ENCODE results near the gene CAB39. TPM values are rescaled to one million over a fixed set of nuclear protein-coding genes. Genes with fewer than 3 reads are reported as not detected.

CAB39 gene
- total RNA-seq, 4 donors from 2014 or later: 70.8 to 97.6 (median 87.4) TPM

GRCh38 chr2:230842473-230842872, 129.8 kb downstream of the CAB39 start:
- Histone ChIP-seq H3K27ac (no peak overlapping the region), H3K9me3 (no peaks in the 10 kb centered on the region), H3K36me3 (no peaks in the 10 kb centered on the region), H3K4me3 (replicated peaks in 1 of 3) (no peak overlapping the region), H3K4me1 (no peaks in the 10 kb centered on the region), H3K27me3 (no peaks in the 10 kb centered on the region)
- DNase-seq: no peak
- no peak for TF ChIP-seq CTCF (IDR thresholded peaks at IDR 0.05)
- TF ChIP-seq POLR2A (IDR thresholded peaks at IDR 0.05): no peak
- intact Hi-C loops (cut with DNase I): no loop called here
- 64 to 65% methylated on average over 6 of the region's 6 CpGs for WGBS, 2 donors

- no peak for DNase-seq
- Histone ChIP-seq H3K27ac (no peak overlapping the region), H3K9me3 (no peaks in the 10 kb centered on the region), H3K36me3 (no peaks in the 10 kb centered on the region), H3K4me1 (peaks cover 2 to 4% of the 10 kb centered on the region in 2 donors), H3K4me3 (replicated peaks in 1 of 3) (no peak overlapping the region), H3K27me3 (no peaks in the 10 kb centered on the region)
- TF ChIP-seq POLR2A (IDR thresholded peaks at IDR 0.05): no peak
- TF ChIP-seq CTCF (IDR thresholded peaks at IDR 0.05): no peak
- intact Hi-C loops (cut with DNase I): no loop called here
- WGBS, 2 donors: 86% methylated on average over 4 of the region's 4 CpGs
Observed at GRCh38 chr2:230843132-230843531, 130.5 kb downstream of the CAB39 start.

- Histone ChIP-seq H3K4me3 (replicated peaks in 1 of 3) (no peak overlapping the region), H3K27me3 (no peaks in the 10 kb centered on the region), H3K4me1 (peaks cover 4% of the 10 kb centered on the region in 2 donors), H3K27ac (no peak overlapping the region), H3K36me3 (no peaks in the 10 kb centered on the region), H3K9me3 (no peaks in the 10 kb centered on the region)
- intact Hi-C loops (cut with DNase I): no loop called here
- WGBS, 2 donors: 99% methylated on average over 6 of the region's 6 CpGs
- TF ChIP-seq CTCF (IDR thresholded peaks at IDR 0.05) (no peak), POLR2A (IDR thresholded peaks at IDR 0.05) (no peak)
- DNase-seq: no peak
Observed at GRCh38 chr2:230846360-230846759, 133.7 kb downstream of the CAB39 start.

GRCh38 chr2:230847883-230848388, 135.3 kb downstream of the CAB39 start:
- intact Hi-C loops (cut with DNase I): loop anchor here (2.0 kb wide), 1 partner anchor 139 kb away; no protein-coding TSS in a partner anchor
- Histone ChIP-seq H3K4me1 (peaks cover 4% of the 10 kb centered on the region in 2 donors), H3K27me3 (no peaks in the 10 kb centered on the region), H3K9me3 (no peaks in the 10 kb centered on the region), H3K27ac (no peak overlapping the region), H3K4me3 (replicated peaks in 1 of 3) (no peak overlapping the region), H3K36me3 (no peaks in the 10 kb centered on the region)
- WGBS, 2 donors: 11% methylated on average over 20 to 26 of the region's 32 CpGs
- DNase-seq: peak; percentile 83 to 86
- TF ChIP-seq CTCF (IDR thresholded peaks at IDR 0.05) (peak; percentile 52 to 89 (median 68)), POLR2A (IDR thresholded peaks at IDR 0.05) (no peak)

- intact Hi-C loops (cut with DNase I): loop anchor here (2.0 kb wide), 1 partner anchor 137 kb away; no protein-coding TSS in a partner anchor
- DNase-seq: peak; percentile 50 to 63
- TF ChIP-seq POLR2A (IDR thresholded peaks at IDR 0.05) (no peak), CTCF (IDR thresholded peaks at IDR 0.05) (peak; percentile 55 to 88 (median 62))
- Histone ChIP-seq H3K27ac (no peak overlapping the region), H3K9me3 (no peaks in the 10 kb centered on the region), H3K36me3 (no peaks in the 10 kb centered on the region), H3K27me3 (no peaks in the 10 kb centered on the region), H3K4me3 (replicated peaks in 1 of 3) (no peak overlapping the region), H3K4me1 (peaks cover 4% of the 10 kb centered on the region in 2 donors)
- WGBS, 2 donors: 54 to 66% methylated on average over 40 of the region's 40 CpGs
Observed at GRCh38 chr2:230849633-230850357, 137.2 kb downstream of the CAB39 start.
